ENCODE measurements around the gene TGM6. TPM values are rescaled to one million over a fixed set of nuclear protein-coding genes. Genes with fewer than 3 reads are reported as not detected.

TGM6 gene
- total RNA-seq, 2 experiments from 2014 or later = not detected

- peaks cover 33% of the 10 kb centered on the region for H3K4me1 Mint-ChIP-seq
- H3K4me3 Mint-ChIP-seq = no peak overlapping the region
- POLR2A ChIA-PET = interaction anchor here (0.6 to 1.9 kb wide), 4 partner anchors 11 to 196 kb away, joined by 4 to 7 read pairs (median 5); partner anchors contain the start of gene SNRPB
- H3K36me3 Mint-ChIP-seq (ENCODE audit: low read depth) = peaks cover 20% of the 10 kb centered on the region
- no peaks in the 10 kb centered on the region for H3K9me3 Mint-ChIP-seq (ENCODE audit: low read depth)
- CTCF ChIA-PET = interaction anchor here (0.9 to 2.0 kb wide), 11 partner anchors 9 to 248 kb away, joined by 3 to 12 read pairs (median 5); partner anchors contain the start of gene SNRPB
- intact Hi-C loops (cut with DNase I, micrococcal nuclease) = no loop called here
- ATAC-seq = no peak
- no peak overlapping the region for H3K27ac Mint-ChIP-seq
- no peak for DNase-seq
- H3K27me3 Mint-ChIP-seq = no peaks in the 10 kb centered on the region
Measured at GRCh38 chr20:2455771-2456497, 75.2 kb downstream of the TGM6 start.

GRCh38 chr20:2458919-2459499, 78.3 kb downstream of the TGM6 start:
- no peaks in the 10 kb centered on the region for H3K9me3 Mint-ChIP-seq (ENCODE audit: low read depth)
- peaks cover 48% of the 10 kb centered on the region for H3K36me3 Mint-ChIP-seq (ENCODE audit: low read depth)
- H3K27ac Mint-ChIP-seq = peak overlapping the region; percentile 51
- ATAC-seq = no peak
- intact Hi-C loops (cut with DNase I, micrococcal nuclease) = no loop called here
- H3K4me3 Mint-ChIP-seq = no peak overlapping the region
- POLR2A ChIA-PET = interaction anchor here (0.5 to 4.4 kb wide), 3 partner anchors 11 to 495 kb away, joined by 3 to 29 read pairs (median 5); partner anchors contain the start of gene SNRPB
- DNase-seq = no peak
- peaks cover 45% of the 10 kb centered on the region for H3K4me1 Mint-ChIP-seq
- CTCF ChIA-PET = interaction anchor here (0.6 kb wide), 3 partner anchors 9 to 178 kb away, joined by 3 read pairs; no protein-coding TSS in a partner anchor
- no peaks in the 10 kb centered on the region for H3K27me3 Mint-ChIP-seq

- peaks cover 48% of the 10 kb centered on the region for H3K4me1 Mint-ChIP-seq
- ATAC-seq (no peak), DNase-seq (no peak)
- no peak overlapping the region for H3K4me3 Mint-ChIP-seq
- ChIA-PET POLR2A (interaction anchor here (0.6 to 4.4 kb wide), 3 partner anchors 10 to 746 kb away, joined by 3 to 29 read pairs (median 3); partner anchors contain the start of gene SNRPB), CTCF (interaction anchor here (1.2 to 2.4 kb wide), 4 partner anchors 8 to 288 kb away, joined by 3 to 12 read pairs (median 8); no protein-coding TSS in a partner anchor)
- H3K27me3 Mint-ChIP-seq = no peaks in the 10 kb centered on the region
- intact Hi-C loops (cut with DNase I, micrococcal nuclease) = no loop called here
- H3K9me3 Mint-ChIP-seq (ENCODE audit: low read depth) = no peaks in the 10 kb centered on the region
- H3K36me3 Mint-ChIP-seq (ENCODE audit: low read depth) = peaks cover 60% of the 10 kb centered on the region
- H3K27ac Mint-ChIP-seq = no peak overlapping the region
Measured at GRCh38 chr20:2459981-2460751, 79.5 kb downstream of the TGM6 start.

- no peak for DNase-seq
- Mint-ChIP-seq H3K4me1 (peaks cover 48% of the 10 kb centered on the region), H3K4me3 (no peak overlapping the region), H3K36me3 (ENCODE audit: low read depth) (peaks cover 67% of the 10 kb centered on the region), H3K9me3 (ENCODE audit: low read depth) (no peaks in the 10 kb centered on the region), H3K27me3 (no peaks in the 10 kb centered on the region), H3K27ac (no peak overlapping the region)
- ChIA-PET POLR2A (interaction anchor here (0.6 to 4.4 kb wide), 4 partner anchors 9 to 747 kb away, joined by 3 to 29 read pairs (median 3); partner anchors contain the start of gene SNRPB), CTCF (interaction anchor here (1.2 to 2.4 kb wide), 4 partner anchors 9 to 289 kb away, joined by 3 to 12 read pairs (median 8); no protein-coding TSS in a partner anchor)
- intact Hi-C loops (cut with DNase I, micrococcal nuclease) = loop anchor here in 1 of 2 experiments (1.0 kb wide), 1 partner anchor 9 kb away; the partner anchor contains the start of gene SNRPB
- peak; percentile 9 for ATAC-seq
Measured at GRCh38 chr20:2460752-2461424, 80.2 kb downstream of the TGM6 start.

GRCh38 chr20:2462484-2462883, 81.8 kb downstream of the TGM6 start:
- Mint-ChIP-seq H3K4me3 (no peak overlapping the region), H3K9me3 (ENCODE audit: low read depth) (no peaks in the 10 kb centered on the region), H3K36me3 (ENCODE audit: low read depth) (peaks cover 79% of the 10 kb centered on the region), H3K4me1 (peaks cover 47% of the 10 kb centered on the region), H3K27me3 (no peaks in the 10 kb centered on the region), H3K27ac (peak overlapping the region; percentile 55)
- no peak for ATAC-seq
- ChIA-PET CTCF (interaction anchor here (3.1 kb wide), 1 partner anchor 10 kb away, joined by 15 read pairs; no protein-coding TSS in a partner anchor), POLR2A (no interaction called here)
- intact Hi-C loops (cut with DNase I, micrococcal nuclease) = no loop called here
- DNase-seq = no peak

- intact Hi-C loops (cut with DNase I, micrococcal nuclease) = no loop called here
- DNase-seq = no peak
- Mint-ChIP-seq H3K4me3 (no peak overlapping the region), H3K4me1 (peaks cover 55% of the 10 kb centered on the region), H3K36me3 (ENCODE audit: low read depth) (peaks cover 89% of the 10 kb centered on the region), H3K9me3 (ENCODE audit: low read depth) (no peaks in the 10 kb centered on the region), H3K27me3 (no peaks in the 10 kb centered on the region), H3K27ac (peak overlapping the region; percentile 64)
- no peak for ATAC-seq
- POLR2A ChIA-PET = no interaction called here
- CTCF ChIA-PET = interaction anchor here (1.1 to 3.1 kb wide), 2 partner anchors 11 to 58 kb away, joined by 3 to 15 read pairs; no protein-coding TSS in a partner anchor
Measured at GRCh38 chr20:2463616-2464365, 83.1 kb downstream of the TGM6 start.

GRCh38 chr20:2465100-2465499, 84.4 kb downstream of the TGM6 start:
- POLR2A ChIA-PET = interaction anchor here (0.7 kb wide), 1 partner anchor 194 kb away, joined by 11 read pairs; no protein-coding TSS in a partner anchor
- H3K9me3 Mint-ChIP-seq (ENCODE audit: low read depth) = no peaks in the 10 kb centered on the region
- no peak overlapping the region for H3K4me3 Mint-ChIP-seq
- CTCF ChIA-PET = interaction anchor here (1.3 to 3.1 kb wide), 2 partner anchors 9 to 13 kb away, joined by 3 to 15 read pairs; no protein-coding TSS in a partner anchor
- peaks cover 61% of the 10 kb centered on the region for H3K4me1 Mint-ChIP-seq
- H3K36me3 Mint-ChIP-seq (ENCODE audit: low read depth) = peaks cover 92% of the 10 kb centered on the region
- H3K27me3 Mint-ChIP-seq = no peaks in the 10 kb centered on the region
- intact Hi-C loops (cut with DNase I, micrococcal nuclease) = no loop called here
- ATAC-seq (no peak), DNase-seq (no peak)
- no peak overlapping the region for H3K27ac Mint-ChIP-seq

- ChIA-PET CTCF (interaction anchor here (0.9 to 5.6 kb wide), 5 partner anchors 11 to 80 kb away, joined by 3 to 42 read pairs (median 7); no protein-coding TSS in a partner anchor), POLR2A (interaction anchor here (0.8 to 1.9 kb wide), 3 partner anchors 11 to 189 kb away, joined by 3 to 5 read pairs (median 5); partner anchors contain the start of gene NOP56)
- ATAC-seq (no peak), DNase-seq (no peak)
- Mint-ChIP-seq H3K27ac (peak overlapping the region; percentile 81), H3K27me3 (no peaks in the 10 kb centered on the region), H3K36me3 (ENCODE audit: low read depth) (peaks cover 81% of the 10 kb centered on the region), H3K4me1 (peaks cover 65% of the 10 kb centered on the region), H3K9me3 (ENCODE audit: low read depth) (no peaks in the 10 kb centered on the region), H3K4me3 (peak overlapping the region; percentile 96)
- intact Hi-C loops (cut with DNase I, micrococcal nuclease) = no loop called here
Measured at GRCh38 chr20:2467412-2467811, 86.7 kb downstream of the TGM6 start.

- Mint-ChIP-seq H3K36me3 (ENCODE audit: low read depth) (peaks cover 69% of the 10 kb centered on the region), H3K4me1 (peaks cover 58% of the 10 kb centered on the region), H3K9me3 (ENCODE audit: low read depth) (no peaks in the 10 kb centered on the region), H3K4me3 (peak overlapping the region; percentile 96), H3K27ac (peak overlapping the region; percentile 81), H3K27me3 (no peaks in the 10 kb centered on the region)
- ChIA-PET CTCF (interaction anchor here (0.5 to 5.6 kb wide), 9 partner anchors 9 to 503 kb away, joined by 3 to 42 read pairs (median 3); no protein-coding TSS in a partner anchor), POLR2A (interaction anchor here (0.7 to 2.9 kb wide), 6 partner anchors 9 to 261 kb away, joined by 3 to 29 read pairs (median 4); partner anchors contain the start of gene NOP56)
- ATAC-seq = no peak
- no peak for DNase-seq
- intact Hi-C loops (cut with DNase I, micrococcal nuclease) = no loop called here
Measured at GRCh38 chr20:2468581-2469407, 88.1 kb downstream of the TGM6 start.
